DND-41 (cell line): Measurements from ENCODE around the gene ISG20L2.

Experiments
- EZH2 ChIP-seq: IDR thresholded peaks from 3 replicates; pipeline ENCODE4 v1.6.1; 2012; ENCODE audit warnings: borderline replicate concordance, low read depth, mild to moderate bottlenecking, moderate library complexity, low read length, inconsistent platforms; ENCODE audit not compliant: severe bottlenecking
- TF ChIP-seq, protein P1 (sequence below): IDR thresholded peaks from 2 replicates; pipeline ENCODE4 v1.5.1; 2012; ENCODE audit warnings: borderline replicate concordance, low read length, moderate library complexity, mild to moderate bottlenecking; ENCODE audit not compliant: poor library complexity, severe bottlenecking; ENCODE audit errors: extremely low read depth

DNA sequence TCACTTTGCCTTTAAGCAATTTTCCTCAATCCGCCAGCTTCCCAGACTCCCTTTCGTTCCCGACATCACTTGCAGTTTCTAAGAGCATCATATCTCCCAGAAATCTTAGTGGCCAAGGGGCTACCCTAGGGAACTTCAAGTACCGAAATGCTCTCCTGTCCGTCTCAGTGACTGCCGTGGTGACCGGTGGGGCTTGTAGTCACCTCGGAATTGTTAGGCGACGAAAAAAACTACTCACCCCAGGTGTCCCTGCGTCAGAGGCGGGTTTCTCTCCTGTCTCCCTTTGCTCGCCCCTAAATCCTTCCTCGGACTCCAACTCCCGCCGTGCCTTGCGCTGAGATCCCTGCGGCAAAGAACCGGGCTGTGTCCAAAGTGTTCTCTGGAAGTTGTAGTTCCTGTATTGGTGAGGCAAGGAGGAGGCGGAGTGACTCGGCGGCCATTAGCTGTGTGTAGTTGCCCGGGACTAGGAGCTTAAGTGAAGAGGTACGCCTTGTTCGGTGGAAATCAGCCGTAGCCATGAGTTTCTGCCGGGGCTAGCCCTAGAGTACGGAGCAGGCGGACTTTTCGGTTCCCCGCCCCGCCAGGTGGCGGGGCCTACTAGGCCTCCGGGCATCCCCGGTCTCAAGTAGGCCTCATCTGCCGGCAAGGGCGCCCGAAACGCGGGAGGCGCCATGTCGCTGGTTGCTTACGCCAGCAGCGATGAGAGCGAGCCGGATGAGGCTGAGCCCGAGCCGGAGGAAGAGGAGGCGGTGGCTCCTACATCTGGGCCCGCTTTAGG lies 38.7 kb upstream of the ISG20L2 start, which contains the start of gene PRCC:
- TF ChIP-seq, protein P1, sequence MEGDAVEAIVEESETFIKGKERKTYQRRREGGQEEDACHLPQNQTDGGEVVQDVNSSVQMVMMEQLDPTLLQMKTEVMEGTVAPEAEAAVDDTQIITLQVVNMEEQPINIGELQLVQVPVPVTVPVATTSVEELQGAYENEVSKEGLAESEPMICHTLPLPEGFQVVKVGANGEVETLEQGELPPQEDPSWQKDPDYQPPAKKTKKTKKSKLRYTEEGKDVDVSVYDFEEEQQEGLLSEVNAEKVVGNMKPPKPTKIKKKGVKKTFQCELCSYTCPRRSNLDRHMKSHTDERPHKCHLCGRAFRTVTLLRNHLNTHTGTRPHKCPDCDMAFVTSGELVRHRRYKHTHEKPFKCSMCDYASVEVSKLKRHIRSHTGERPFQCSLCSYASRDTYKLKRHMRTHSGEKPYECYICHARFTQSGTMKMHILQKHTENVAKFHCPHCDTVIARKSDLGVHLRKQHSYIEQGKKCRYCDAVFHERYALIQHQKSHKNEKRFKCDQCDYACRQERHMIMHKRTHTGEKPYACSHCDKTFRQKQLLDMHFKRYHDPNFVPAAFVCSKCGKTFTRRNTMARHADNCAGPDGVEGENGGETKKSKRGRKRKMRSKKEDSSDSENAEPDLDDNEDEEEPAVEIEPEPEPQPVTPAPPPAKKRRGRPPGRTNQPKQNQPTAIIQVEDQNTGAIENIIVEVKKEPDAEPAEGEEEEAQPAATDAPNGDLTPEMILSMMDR, result no peak
- TF ChIP-seq EZH2, result no peak
